GM23338 (cell line): ENCODE measurements around the gene CYFIP2.

Experiments used
- CREB1 ChIP-seq: fragments of 250-450 bp; sonication (Bioruptor Pico); IDR thresholded peaks from 2 replicates; pipeline ENCODE4 v1.5.0; 2020; ENCODE audit warnings: low read depth, mild to moderate bottlenecking, moderate library complexity
- CTCF ChIP-seq, 2 experiments: fragments of 200-600 bp in 1 of 2; sonication (generic) in 1 of 2; conservative IDR thresholded peaks; 2 replicates each; pipeline versions ENCODE4 v1.5.1 to v1.6.1; 2016 to 2017; ENCODE audit warnings: antibody characterized with exemption in 2 of 2, low read depth in 2 of 2, mild to moderate bottlenecking in 2 of 2, moderate library complexity in 1 of 2
- ETS1 ChIP-seq: IDR thresholded peaks from 2 replicates; pipeline ENCODE4 v1.6.1; 2016; ENCODE audit warnings: antibody characterized with exemption
- EZH2 ChIP-seq: fragments of 200-600 bp; sonication (generic); IDR thresholded peaks from one replicate; pipeline ENCODE4 v1.8.0; 2017; ENCODE audit warnings: antibody characterized with exemption, mild to moderate bottlenecking, low read depth; ENCODE audit not compliant: unreplicated experiment
- EZH2phosphoT487 ChIP-seq: fragments of 200-600 bp; sonication (generic); IDR thresholded peaks from one replicate; pipeline ENCODE4 v1.8.1; 2018; ENCODE audit warnings: antibody characterized with exemption; ENCODE audit not compliant: unreplicated experiment
- JUNB ChIP-seq: IDR thresholded peaks from one replicate; pipeline ENCODE4 v1.6.1; 2016; ENCODE audit warnings: antibody characterized with exemption; ENCODE audit not compliant: unreplicated experiment
- POLR2AphosphoS5 ChIP-seq: IDR thresholded peaks from 2 replicates; pipeline ENCODE4 v1.6.1; 2016; ENCODE audit warnings: antibody characterized with exemption, low read depth
- REST ChIP-seq: IDR thresholded peaks from one replicate; pipeline ENCODE4 v1.6.1; 2018; ENCODE audit warnings: antibody characterized with exemption; ENCODE audit not compliant: unreplicated experiment
- ZNF114 ChIP-seq: fragments of 250-450 bp; sonication (Bioruptor Pico); IDR thresholded peaks from 2 replicates; pipeline ENCODE4 v1.5.0; 2020; ENCODE audit warnings: mild to moderate bottlenecking, moderate library complexity
- ZNF331 ChIP-seq: fragments of 250-450 bp; sonication (Bioruptor Pico); IDR thresholded peaks from 2 replicates; pipeline ENCODE4 v1.5.0; 2020; ENCODE audit warnings: low read depth, mild to moderate bottlenecking, moderate library complexity

GRCh38 chr5:157303667-157304327, 37.9 kb downstream of the CYFIP2 start:
- peak; percentile 70 to 92 for TF ChIP-seq CTCF (conservative IDR thresholded peaks at IDR 0.05; ENCODE audit: low read depth in 2 of 2)
- no peak for TF ChIP-seq POLR2AphosphoS5
- no peak for TF ChIP-seq CREB1 (CRISPR knock-in tag)
- no peak for TF ChIP-seq EZH2
- TF ChIP-seq REST, result no peak
- no peak for TF ChIP-seq ZNF331 (CRISPR knock-in tag)
- no peak for TF ChIP-seq EZH2phosphoT487
- no peak for TF ChIP-seq ZNF114
- TF ChIP-seq JUNB, result no peak
- TF ChIP-seq ETS1, result no peak
